GM12891 (cell line): Measurements from ENCODE around the gene CPAMD8.

Experiments
- PAX5 ChIP-seq: IDR thresholded peaks from 2 replicates; pipeline ENCODE4 v1.6.1; 2011; ENCODE audit warnings: low read length, moderate library complexity, mild to moderate bottlenecking; ENCODE audit not compliant: insufficient read depth, severe bottlenecking
- POLR2A ChIP-seq: IDR thresholded peaks from 2 replicates; pipeline ENCODE4 v1.6.1; 2011; ENCODE audit warnings: low read depth, low read length, control low read depth
- POLR2AphosphoS5 ChIP-seq: IDR thresholded peaks from 2 replicates; pipeline ENCODE4 v1.6.1; 2011; ENCODE audit warnings: low read depth, low read length, control low read depth
- POU2F2 ChIP-seq: IDR thresholded peaks from 2 replicates; pipeline ENCODE4 v1.6.1; 2011; ENCODE audit warnings: low read depth, mild to moderate bottlenecking, control low read depth, low read length, moderate library complexity
- SPI1 ChIP-seq: IDR thresholded peaks from 2 replicates; pipeline ENCODE4 v1.6.1; 2011; ENCODE audit warnings: low read depth, low read length, control low read depth
- TAF1 ChIP-seq: IDR thresholded peaks from 2 replicates; pipeline ENCODE4 v1.6.1; 2011; ENCODE audit warnings: low read depth, low read length, control low read depth

- no peak for TF ChIP-seq POLR2AphosphoS5
- no peak for TF ChIP-seq TAF1
- no peak for TF ChIP-seq SPI1
- TF ChIP-seq POLR2A: no peak
- no peak for TF ChIP-seq POU2F2
- no peak for TF ChIP-seq PAX5
These were observed 133.5 kb downstream of the CPAMD8 start for GRCh38 chr19:16892868-16893685.
